ENCODE results near the gene DLGAP1.

The DLGAP1 gene

GRCh38 chr18:3692691-3693090 is 762.4 kb downstream of the DLGAP1 start:
- Histone ChIP-seq H3K4me3 (ENCODE audit: low read depth in 1 of 2, low read length in 1 of 2) (no peak overlapping the region), H3K27ac (no peak overlapping the region), H3K36me3 (no peaks in the 10 kb centered on the region), H3K4me1 (ENCODE audit: control insufficient read depth in 1 of 2, insufficient read depth in 1 of 2, low read depth in 1 of 2, low read length in 1 of 2) (no peaks in the 10 kb centered on the region), H3K9me3 (no peaks in the 10 kb centered on the region), H3K27me3 (no peaks in the 10 kb centered on the region)
- TF ChIP-seq, protein P1, sequence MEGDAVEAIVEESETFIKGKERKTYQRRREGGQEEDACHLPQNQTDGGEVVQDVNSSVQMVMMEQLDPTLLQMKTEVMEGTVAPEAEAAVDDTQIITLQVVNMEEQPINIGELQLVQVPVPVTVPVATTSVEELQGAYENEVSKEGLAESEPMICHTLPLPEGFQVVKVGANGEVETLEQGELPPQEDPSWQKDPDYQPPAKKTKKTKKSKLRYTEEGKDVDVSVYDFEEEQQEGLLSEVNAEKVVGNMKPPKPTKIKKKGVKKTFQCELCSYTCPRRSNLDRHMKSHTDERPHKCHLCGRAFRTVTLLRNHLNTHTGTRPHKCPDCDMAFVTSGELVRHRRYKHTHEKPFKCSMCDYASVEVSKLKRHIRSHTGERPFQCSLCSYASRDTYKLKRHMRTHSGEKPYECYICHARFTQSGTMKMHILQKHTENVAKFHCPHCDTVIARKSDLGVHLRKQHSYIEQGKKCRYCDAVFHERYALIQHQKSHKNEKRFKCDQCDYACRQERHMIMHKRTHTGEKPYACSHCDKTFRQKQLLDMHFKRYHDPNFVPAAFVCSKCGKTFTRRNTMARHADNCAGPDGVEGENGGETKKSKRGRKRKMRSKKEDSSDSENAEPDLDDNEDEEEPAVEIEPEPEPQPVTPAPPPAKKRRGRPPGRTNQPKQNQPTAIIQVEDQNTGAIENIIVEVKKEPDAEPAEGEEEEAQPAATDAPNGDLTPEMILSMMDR (IDR thresholded peaks at IDR 0.05) = no peak

- TF ChIP-seq, protein P1 (IDR thresholded peaks at IDR 0.05) = no peak
- Histone ChIP-seq H3K4me1 (ENCODE audit: control insufficient read depth in 1 of 2, insufficient read depth in 1 of 2, low read depth in 1 of 2, low read length in 1 of 2) (no peaks in the 10 kb centered on the region), H3K27ac (no peak overlapping the region), H3K4me3 (ENCODE audit: low read depth in 1 of 2, low read length in 1 of 2) (no peak overlapping the region), H3K36me3 (no peaks in the 10 kb centered on the region), H3K27me3 (no peaks in the 10 kb centered on the region), H3K9me3 (no peaks in the 10 kb centered on the region)
These were observed 762.9 kb downstream of the DLGAP1 start for GRCh38 chr18:3692113-3692621.

DNA sequence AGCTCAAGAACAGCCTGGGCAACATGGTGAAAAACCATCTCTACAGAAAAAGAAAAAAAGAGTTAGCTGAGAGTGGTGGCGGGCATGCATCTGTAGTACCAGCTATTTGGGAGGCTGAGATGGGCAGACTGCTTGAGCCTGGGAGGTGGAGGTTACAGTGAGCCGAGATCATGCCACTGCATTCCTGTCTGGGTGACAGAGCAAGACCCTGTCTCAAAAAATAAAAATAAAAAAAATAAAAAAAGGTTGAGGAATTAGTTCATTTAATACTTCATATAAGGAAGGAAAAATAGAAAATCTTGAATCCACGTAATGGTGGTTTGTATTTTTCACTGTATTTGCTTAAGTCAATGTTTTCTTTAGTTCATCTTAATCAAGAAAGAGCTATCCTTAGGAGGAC is 763.4 kb downstream of the DLGAP1 start:
- no peak overlapping the region for H3K27ac ChIP-seq
- no peak overlapping the region for H3K4me3 ChIP-seq (ENCODE audit: low read depth in 1 of 2, low read length in 1 of 2)
- no peaks in the 10 kb centered on the region for H3K9me3 ChIP-seq
- H3K27me3 ChIP-seq = no peaks in the 10 kb centered on the region
- no peaks in the 10 kb centered on the region for H3K36me3 ChIP-seq
- TF ChIP-seq, protein P1 (IDR thresholded peaks at IDR 0.05) = no peak
- H3K4me1 ChIP-seq (ENCODE audit: control insufficient read depth in 1 of 2, insufficient read depth in 1 of 2, low read depth in 1 of 2, low read length in 1 of 2) = no peaks in the 10 kb centered on the region

DNA sequence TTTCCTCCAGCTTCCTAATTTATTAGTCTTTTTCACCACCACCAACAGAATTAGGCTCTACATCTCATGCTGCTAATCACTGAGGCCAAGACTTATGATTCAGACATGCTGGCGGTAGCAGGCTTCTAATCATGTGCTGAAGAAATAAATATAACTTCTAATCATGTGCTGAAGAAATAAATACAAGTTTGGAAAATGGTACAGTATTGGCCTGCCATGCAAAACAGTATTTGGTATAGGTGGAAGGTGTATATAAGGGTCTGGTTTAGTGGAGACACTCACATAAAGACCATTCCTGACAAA is 764.4 kb downstream of the DLGAP1 start:
- TF ChIP-seq, protein P1 (IDR thresholded peaks at IDR 0.05) = no peak
- no peak overlapping the region for H3K27ac ChIP-seq
- H3K27me3 ChIP-seq = no peaks in the 10 kb centered on the region
- H3K9me3 ChIP-seq = no peaks in the 10 kb centered on the region
- no peaks in the 10 kb centered on the region for H3K4me1 ChIP-seq (ENCODE audit: control insufficient read depth in 1 of 2, insufficient read depth in 1 of 2, low read depth in 1 of 2, low read length in 1 of 2)
- H3K4me3 ChIP-seq (ENCODE audit: low read depth in 1 of 2, low read length in 1 of 2) = no peak overlapping the region
- H3K36me3 ChIP-seq = no peaks in the 10 kb centered on the region

GRCh38 chr18:3689986-3690763 is 764.9 kb downstream of the DLGAP1 start:
- TF ChIP-seq, protein P1 (IDR thresholded peaks at IDR 0.05) = no peak
- no peak overlapping the region for H3K4me3 ChIP-seq (ENCODE audit: low read depth in 1 of 2, low read length in 1 of 2)
- H3K9me3 ChIP-seq = no peaks in the 10 kb centered on the region
- H3K27me3 ChIP-seq = no peaks in the 10 kb centered on the region
- no peaks in the 10 kb centered on the region for H3K36me3 ChIP-seq
- no peaks in the 10 kb centered on the region for H3K4me1 ChIP-seq (ENCODE audit: control insufficient read depth in 1 of 2, insufficient read depth in 1 of 2, low read depth in 1 of 2, low read length in 1 of 2)
- no peak overlapping the region for H3K27ac ChIP-seq

Data from neutrophil (primary cell).